Nephron progenitor cell (in vitro differentiated cells): Measurements from ENCODE around the gene COX7B.

Experiments used
- DNase-seq: peaks from one replicate; pipeline ENCODE4 v3.0.0; 2021
- H3K27ac Mint-ChIP-seq: 2 replicates; pipeline ENCODE4 v1.8.0; 2021; ENCODE audit warnings: mild to moderate bottlenecking, moderate library complexity, mixed read lengths
- H3K27me3 Mint-ChIP-seq: 2 replicates; pipeline ENCODE4 v1.8.0; 2021; ENCODE audit warnings: mild to moderate bottlenecking, low read depth, mixed read lengths; ENCODE audit not compliant: poor library complexity
- H3K36me3 Mint-ChIP-seq: 2 replicates; pipeline ENCODE4 v1.8.0; 2021; ENCODE audit warnings: low read depth, mixed read lengths
- H3K4me1 Mint-ChIP-seq: 2 replicates; pipeline ENCODE4 v1.8.0; 2021; ENCODE audit warnings: mixed read lengths
- H3K4me3 Mint-ChIP-seq: 2 replicates; pipeline ENCODE4 v1.8.0; 2021; ENCODE audit warnings: mild to moderate bottlenecking, moderate library complexity, mixed read lengths
- H3K9me3 Mint-ChIP-seq: 2 replicates; pipeline ENCODE4 v1.8.0; 2021; ENCODE audit warnings: mild to moderate bottlenecking, moderate library complexity, mixed read lengths
- CTCF ChIP-seq: fragments of 200-600 bp; sonication (generic); IDR thresholded peaks from 2 replicates; pipeline ENCODE4 v1.5.0; 2021; ENCODE audit warnings: antibody characterized with exemption

Gene COX7B

GRCh38 chrX:77922787-77923186 is 23.5 kb downstream of the COX7B start:
- no peak overlapping the region for H3K4me3 Mint-ChIP-seq
- H3K9me3 Mint-ChIP-seq = peaks cover 14% of the 10 kb centered on the region
- H3K27me3 Mint-ChIP-seq = no peaks in the 10 kb centered on the region
- H3K36me3 Mint-ChIP-seq = peaks cover 4% of the 10 kb centered on the region
- H3K4me1 Mint-ChIP-seq = no peaks in the 10 kb centered on the region
- TF ChIP-seq CTCF = no peak
- no peak overlapping the region for H3K27ac Mint-ChIP-seq
- DNase-seq = no peak

DNA sequence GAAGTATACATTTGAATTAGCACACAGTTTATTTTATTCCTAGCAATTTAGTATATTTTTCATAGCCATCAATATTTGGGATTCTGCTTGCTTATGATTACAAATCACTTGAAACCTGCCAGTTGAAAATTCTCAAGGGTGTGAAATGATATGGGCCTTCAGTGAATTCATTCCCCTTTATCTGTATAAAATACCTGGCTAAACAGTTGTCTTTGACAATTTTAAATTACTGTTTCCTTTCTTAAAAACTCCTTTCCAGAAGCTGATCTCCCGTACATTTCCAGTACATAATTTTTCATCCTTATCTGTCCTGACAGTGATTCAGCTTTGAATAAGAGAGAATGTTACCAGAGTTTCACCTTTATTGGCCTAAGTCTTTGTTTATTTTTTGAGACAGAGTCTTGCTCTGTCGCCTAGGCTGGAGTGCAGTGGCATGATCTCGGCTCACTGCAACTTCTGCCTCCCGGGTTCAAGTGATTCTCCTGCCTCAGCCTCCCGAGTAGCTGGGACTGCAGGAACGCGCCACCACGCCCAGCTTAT is 25.1 kb downstream of the COX7B start:
- Mint-ChIP-seq H3K27ac (no peak overlapping the region), H3K9me3 (peaks cover 23% of the 10 kb centered on the region), H3K27me3 (no peaks in the 10 kb centered on the region), H3K4me1 (no peaks in the 10 kb centered on the region), H3K4me3 (no peak overlapping the region), H3K36me3 (peaks cover 4% of the 10 kb centered on the region)
- no peak for DNase-seq
- no peak for TF ChIP-seq CTCF

DNA sequence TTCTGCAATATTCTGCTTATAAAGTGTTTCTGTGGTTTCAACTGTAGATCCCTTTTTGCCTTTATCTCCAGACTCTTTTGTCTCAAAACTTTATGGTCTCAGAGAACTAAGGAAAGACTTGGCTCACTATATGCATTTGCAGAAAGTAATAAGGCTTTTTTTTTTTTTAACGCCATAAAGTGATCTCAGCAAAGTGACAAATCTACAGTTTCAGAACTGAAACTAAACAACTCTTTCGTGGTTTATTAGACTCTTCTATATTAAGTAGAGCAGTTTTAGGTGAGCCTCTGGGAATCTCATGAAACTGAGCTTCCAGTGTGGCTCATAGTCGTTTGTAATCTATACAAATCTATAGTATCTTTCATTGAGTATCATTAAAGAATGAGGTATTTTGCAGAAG is 26.5 kb downstream of the COX7B start:
- no peak for TF ChIP-seq CTCF
- Mint-ChIP-seq H3K36me3 (peaks cover 11% of the 10 kb centered on the region), H3K4me1 (no peaks in the 10 kb centered on the region), H3K27me3 (no peaks in the 10 kb centered on the region), H3K4me3 (no peak overlapping the region), H3K9me3 (peaks cover 36% of the 10 kb centered on the region), H3K27ac (no peak overlapping the region)
- DNase-seq = no peak

DNA sequence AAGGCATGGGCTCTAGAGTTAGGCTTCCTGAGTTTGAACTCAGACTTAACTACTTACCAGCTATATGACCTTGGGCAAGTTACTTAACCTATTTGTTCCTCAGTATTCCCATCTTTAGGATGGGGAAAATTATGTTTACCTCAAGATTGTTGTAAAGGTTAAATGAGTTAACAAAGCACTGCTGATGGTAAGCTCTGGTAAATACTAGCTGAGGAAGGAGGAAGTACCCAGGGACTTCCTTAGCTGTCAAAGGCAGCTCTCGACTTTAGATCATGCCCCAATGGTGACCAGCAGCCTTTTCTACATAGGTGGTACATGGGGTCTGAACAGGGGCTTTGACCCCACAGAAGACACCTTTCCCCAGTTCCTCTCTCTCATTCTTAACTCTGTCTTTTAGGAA is 31.3 kb downstream of the COX7B start:
- Mint-ChIP-seq H3K36me3 (peaks cover 7% of the 10 kb centered on the region), H3K9me3 (peaks cover 44% of the 10 kb centered on the region), H3K4me1 (no peaks in the 10 kb centered on the region), H3K27ac (no peak overlapping the region), H3K4me3 (no peak overlapping the region), H3K27me3 (no peaks in the 10 kb centered on the region)
- TF ChIP-seq CTCF = no peak
- DNase-seq = no peak

GRCh38 chrX:77935886-77936285 is 36.6 kb downstream of the COX7B start:
- Mint-ChIP-seq H3K36me3 (no peaks in the 10 kb centered on the region), H3K27me3 (no peaks in the 10 kb centered on the region), H3K4me1 (no peaks in the 10 kb centered on the region), H3K4me3 (no peak overlapping the region), H3K27ac (no peak overlapping the region), H3K9me3 (peaks cover 16% of the 10 kb centered on the region)
- no peak for DNase-seq
- no peak for TF ChIP-seq CTCF

DNA sequence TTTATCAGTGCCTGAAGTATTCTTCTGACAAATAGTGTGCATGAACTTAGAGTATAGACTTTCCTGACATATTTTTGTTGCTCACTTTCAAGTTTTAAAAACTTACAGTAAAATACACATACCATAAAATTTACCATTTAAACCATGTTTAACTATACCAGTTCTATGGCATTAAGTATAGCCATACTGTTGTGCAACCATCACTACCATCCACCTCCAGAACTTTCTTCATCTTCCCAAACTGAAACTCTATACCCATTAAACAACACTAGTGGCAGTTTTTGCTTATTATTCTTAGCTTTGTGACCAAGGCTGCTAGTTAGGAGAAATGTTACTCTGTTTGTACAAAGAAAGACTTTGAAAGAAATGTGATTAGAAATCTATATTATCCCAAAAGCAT is 37.0 kb downstream of the COX7B start:
- TF ChIP-seq CTCF = no peak
- H3K4me3 Mint-ChIP-seq = no peak overlapping the region
- H3K9me3 Mint-ChIP-seq = peaks cover 13% of the 10 kb centered on the region
- H3K36me3 Mint-ChIP-seq = no peaks in the 10 kb centered on the region
- H3K27ac Mint-ChIP-seq = no peak overlapping the region
- DNase-seq = no peak
- H3K27me3 Mint-ChIP-seq = no peaks in the 10 kb centered on the region
- no peaks in the 10 kb centered on the region for H3K4me1 Mint-ChIP-seq
